CD4-positive, alpha-beta T cell treated with Interferon gamma for 1 hour (primary cell): ENCODE measurements around the gene SASH3.

Source experiments
- DNase-seq: peaks from one replicate; pipeline ENCODE4 v3.0.0-alpha.2; 2020

Gene SASH3

DNA sequence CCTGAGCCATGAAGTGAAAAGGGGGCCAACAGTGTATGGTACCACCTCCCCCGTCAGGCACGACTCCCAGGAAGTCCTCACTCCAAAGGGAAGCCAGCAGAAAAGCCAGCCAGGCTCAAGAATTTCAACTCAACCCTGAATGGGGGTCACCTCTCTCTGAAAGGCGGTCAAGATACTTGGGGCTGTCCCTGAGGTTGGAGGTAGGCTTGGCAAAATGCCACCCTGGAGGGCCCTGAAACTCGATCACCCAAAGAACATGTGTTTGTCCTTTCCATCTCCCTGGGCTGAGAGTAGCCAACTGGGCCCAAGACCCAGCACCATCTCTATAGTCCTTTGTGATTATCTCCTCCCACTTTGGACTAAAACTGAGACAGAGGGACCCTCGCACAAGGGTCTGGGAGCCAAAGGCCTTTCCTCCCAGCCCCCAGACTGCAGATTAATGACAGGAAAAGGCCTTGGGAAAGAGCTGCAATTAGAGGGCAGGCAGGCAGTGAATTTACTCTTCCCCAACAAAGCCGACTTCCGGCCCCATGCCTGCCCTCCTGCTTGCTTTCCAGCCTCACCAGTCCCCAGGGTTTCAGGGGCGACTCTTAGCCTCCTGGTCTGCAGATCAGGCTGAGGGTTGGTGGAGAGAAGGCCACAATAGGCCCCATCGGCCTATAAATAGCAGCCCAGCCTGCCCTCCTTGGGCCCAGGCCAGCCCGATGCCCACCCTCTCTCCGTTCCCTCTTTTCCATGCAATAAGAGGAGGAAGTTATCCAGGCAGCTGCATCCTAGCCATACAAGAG is 5.6 kb downstream of the SASH3 start:
- DNase-seq, result no peak

DNA sequence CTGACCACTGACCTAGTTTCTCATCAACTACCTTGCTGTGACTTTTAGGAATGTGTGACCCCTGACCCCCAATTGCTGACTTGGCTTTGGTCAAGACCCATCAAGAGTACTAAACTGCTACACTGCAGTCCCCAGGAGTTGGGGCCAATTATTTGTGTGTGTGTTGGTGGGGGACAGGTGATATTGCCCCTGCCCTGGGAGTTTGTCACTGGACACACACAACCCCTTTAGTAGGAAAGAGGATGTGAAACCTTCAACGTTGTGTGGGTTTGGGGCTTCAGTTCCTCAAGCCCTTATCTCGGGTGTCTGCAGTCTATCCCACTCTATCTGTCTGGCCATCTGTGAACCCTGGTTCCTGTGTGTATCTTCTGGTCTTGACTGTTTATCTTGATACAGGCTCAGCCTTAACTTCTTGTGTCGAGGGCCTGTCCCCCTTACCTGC is 6.5 kb downstream of the SASH3 start:
- peak; percentile 38 for DNase-seq

DNA sequence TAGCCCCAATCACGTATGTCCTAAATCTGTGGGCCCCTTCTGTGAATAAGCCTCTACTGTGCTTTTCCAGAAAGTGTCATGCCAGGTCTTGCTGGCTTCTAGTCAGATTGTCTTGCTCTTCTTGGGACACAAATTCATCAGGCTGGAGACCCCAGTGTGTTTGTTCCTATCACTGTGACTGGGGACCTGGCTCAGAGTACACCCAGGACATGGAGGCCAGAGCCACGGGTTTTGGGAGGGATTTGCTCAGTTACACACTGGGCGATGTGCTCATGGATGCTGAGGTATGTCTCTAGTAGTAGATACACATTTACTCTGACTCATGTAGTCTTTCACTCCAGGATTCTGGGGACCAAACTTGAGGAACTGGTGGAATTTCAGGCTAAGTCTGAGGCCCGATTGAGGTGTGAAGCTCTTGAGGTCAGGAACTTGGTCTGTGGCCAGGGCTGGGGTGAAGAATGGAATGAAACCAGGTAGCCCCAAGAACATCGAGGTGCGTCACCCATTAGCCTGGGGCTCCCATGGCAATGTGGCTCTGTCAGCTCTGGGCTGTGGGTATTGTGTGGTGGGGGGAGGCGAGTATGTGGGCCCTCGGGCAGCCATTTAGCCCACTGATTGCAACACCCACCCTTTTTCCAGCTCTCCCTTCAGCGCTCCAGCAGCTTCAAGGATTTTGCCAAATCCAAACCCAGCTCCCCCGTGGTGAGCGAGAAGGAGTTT is 7.7 kb downstream of the SASH3 start:
- DNase-seq, result no peak

DNA sequence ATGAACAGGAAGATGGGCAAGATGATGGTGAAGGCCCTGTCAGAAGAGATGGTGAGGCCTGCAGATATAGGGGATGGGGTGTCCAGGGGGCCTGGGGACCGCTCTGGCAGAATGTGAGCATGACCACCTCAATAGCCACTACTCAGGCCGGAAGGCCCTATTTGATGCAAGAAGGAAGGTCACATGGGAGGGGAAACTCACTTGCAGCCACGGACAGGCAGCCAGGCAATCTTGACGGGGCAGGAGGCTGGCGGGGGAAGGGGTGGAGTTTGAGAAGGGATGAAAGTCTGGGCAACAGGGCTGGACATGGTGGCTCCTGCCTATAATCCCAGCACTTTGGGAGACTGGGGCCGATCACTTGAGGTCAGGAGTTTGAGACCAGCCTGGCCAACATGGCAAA is 8.8 kb downstream of the SASH3 start:
- no peak for DNase-seq

DNA sequence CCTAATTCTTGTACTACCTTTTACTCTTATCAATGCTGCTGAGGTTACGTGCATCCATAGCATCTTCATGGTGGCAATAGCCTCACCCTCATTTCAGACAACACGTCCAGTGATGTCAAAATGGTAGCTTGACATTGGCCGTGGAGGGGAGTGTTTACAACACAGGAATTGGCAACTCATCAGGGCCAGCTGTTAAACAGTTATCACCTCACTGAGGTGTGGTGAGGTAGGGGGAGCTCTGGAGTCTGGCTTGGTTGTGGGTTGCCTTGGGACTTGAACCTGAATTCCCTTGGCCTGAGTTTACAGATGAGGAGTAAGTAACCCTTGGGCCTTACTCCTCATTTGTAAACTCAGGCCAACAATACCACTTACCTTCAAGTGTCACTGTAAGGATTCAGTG is 10.4 kb downstream of the SASH3 start:
- DNase-seq, result no peak

DNA sequence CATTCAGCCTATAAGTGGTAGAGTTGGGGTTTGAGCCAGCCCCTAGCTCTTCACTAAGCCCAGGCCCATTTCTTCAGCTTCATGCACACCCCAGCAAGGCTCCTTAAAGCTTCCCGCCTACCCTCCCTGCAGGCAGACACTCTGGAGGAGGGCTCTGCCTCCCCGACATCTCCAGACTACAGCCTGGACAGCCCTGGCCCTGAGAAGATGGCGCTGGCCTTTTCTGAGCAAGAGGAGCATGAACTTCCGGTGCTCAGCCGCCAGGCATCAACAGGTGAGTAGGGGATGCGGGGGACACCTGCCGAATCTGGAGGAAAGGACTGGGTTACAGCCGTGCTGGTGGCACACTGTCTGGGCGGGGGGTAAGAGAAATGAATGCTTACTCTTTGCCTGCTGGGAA is 11.1 kb downstream of the SASH3 start:
- DNase-seq, result no peak

DNA sequence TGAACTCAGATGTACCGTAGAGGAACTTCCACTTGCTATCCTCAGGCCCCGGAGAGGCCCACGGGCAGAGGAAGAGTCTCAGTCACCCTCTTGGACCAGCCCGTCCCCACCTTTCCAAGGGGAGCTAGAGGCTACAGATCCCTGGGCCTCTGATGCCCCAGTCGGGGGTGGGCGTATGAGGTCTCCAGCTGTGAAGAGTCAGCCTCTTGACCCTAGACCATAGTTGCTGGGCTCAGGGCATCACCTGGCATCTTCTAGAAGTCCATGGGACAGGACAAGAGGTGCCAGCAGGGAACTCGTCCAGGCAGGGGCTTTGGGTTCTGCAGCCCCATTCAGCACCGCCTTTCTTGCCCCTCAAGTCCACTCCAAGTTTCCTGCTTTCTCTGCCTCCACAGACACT is 11.6 kb downstream of the SASH3 start:
- DNase-seq, result no peak

DNA sequence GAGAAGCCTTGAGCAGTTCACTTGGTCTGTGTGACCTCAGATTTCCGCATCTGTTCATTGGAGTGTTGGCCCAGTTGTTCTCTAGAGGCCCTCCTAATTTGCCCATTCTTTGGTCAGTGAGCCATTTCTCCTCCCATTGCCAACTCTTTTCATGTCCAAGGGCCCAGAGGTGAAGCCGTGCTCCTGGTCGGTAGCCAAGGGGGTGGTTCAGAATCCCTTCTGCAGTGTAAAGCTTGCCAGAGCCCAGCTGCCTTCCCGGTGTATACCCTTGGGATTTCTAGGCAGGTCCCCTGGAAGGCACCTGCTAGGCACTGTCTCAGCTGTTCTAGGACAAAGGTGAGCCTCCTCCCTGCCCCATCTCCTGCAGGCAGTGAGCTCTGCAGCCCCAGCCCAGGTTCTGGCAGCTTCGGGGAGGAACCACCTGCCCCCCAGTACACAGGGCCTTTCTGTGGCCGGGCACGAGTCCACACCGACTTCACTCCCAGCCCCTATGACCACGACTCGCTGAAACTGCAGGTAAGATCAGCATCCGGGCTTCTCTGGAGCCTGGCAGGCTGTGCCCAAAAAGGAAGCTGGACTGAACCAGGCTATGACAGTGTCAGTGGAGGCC is 12.3 kb downstream of the SASH3 start:
- DNase-seq, result no peak

DNA sequence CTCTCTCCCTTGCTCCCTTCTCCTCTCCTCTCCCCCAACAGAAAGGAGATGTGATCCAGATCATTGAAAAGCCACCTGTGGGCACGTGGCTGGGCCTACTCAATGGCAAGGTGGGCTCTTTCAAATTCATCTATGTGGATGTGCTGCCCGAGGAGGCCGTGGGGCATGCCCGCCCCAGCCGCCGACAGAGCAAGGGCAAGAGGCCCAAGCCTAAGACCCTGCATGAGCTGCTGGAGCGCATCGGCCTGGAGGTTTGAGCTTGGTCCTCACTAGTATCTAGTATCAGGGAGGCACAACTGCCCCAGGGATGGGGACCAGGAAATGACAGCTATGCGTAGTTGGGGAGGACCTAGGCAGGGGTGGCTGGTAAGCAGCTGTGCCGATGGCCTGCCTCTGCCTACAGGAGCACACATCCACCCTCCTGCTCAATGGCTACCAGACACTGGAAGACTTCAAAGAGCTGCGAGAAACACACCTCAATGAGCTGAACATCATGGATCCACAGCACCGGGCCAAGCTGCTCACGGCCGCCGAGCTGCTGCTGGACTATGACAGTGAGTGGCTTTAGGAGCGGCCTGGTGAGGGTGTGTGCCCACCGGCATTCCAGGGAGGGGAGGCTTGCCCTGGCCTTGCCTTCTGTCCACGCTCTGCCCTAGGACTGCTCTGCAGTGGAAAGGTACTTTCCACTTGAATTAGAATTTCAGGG is 13.0 kb downstream of the SASH3 start:
- DNase-seq, result no peak

DNA sequence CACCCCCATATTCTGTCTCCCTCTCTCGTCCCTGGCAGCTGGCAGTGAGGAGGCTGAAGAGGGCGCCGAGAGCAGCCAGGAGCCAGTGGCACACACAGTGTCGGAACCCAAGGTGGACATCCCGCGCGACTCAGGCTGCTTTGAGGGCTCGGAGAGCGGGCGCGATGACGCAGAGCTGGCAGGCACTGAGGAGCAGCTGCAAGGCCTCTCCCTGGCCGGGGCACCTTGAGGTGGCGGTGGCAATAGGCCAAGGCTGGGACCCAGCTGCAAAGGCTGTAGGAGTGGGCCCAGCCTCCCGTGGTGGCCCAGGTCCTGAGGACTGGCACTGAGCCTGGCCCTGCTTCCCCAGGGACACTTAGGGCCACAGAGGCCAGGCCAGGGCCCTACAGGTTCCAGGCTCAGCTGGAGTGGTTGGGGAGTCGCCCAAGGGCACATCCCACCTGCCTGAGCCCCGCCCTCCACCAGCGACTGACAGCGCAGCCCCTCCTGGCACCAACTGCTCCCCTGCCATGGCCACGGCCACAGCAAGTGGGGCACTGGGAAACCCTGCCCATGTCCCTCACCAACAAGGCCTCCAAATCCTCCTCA is 13.9 kb downstream of the SASH3 start:
- no peak for DNase-seq

DNA sequence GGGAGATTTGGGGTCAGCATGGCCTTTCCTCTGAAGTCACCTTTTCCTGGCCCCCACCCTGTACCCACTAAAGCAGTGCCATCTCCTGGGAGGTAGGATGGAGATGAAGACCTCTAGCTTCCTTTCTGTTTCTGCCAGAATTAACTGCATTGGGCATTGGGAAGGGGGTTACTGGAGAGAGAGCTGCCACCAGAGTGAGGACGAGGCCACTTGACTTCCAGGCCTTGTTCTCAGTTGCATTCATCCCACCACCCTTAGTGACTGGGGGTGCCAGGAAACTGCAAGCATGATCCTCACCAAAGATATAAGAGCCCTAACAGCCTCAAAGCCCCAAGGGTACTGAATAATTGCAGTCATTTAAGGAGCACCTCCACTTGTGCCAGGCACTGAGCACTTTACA is 15.8 kb downstream of the SASH3 start:
- DNase-seq, result no peak

DNA sequence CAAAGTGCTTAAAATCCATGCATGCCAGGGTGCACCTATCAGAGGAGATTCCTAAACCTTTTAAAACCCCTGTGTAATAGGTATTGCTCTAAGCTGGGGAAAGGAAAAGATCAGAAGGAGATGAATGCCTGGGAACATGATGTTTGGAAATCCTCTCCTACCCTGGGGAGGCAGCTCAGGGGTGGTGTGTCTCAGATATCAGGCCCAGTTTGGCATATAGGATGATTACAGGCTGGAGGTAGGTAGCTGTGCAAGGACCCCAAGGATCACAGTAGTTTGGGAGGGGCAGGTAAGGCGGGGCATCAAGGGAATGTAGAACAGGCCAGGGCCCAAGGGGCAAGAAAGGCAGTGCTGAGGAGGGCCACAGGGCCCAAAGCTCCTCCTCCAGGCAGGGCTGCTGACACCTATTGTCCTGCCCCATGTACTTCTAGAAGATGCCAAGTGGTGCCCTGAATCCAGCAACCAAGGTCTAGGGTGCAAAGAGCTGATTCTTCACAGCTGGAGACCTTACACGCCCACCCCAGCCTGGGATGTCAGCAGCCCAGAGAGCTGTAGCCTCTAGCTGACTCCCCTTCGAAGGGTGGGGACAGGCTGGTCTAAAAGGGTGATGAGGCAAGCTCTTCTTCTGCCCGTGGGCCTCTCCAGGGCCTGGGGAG is 17.6 kb downstream of the SASH3 start:
- no peak for DNase-seq

DNA sequence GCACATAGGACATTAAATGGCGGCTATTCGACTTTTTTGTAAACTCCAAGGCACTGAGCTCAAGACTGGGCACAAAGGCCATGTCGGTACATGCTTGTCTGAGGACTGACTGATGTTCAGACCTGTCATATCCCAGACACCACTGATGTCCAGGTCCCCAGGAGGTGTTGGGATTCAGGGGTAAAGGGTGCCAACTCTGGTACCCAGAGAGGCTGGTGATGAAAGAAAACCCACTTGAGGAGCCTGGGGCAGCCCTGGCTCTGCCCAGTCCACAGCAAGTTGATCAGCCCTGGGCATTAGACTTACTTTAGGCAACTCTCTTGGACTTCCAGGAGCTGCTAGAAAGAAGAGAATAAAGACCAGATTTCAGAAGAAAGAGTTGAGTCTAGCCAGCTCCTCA is 18.7 kb downstream of the SASH3 start:
- no peak for DNase-seq

DNA sequence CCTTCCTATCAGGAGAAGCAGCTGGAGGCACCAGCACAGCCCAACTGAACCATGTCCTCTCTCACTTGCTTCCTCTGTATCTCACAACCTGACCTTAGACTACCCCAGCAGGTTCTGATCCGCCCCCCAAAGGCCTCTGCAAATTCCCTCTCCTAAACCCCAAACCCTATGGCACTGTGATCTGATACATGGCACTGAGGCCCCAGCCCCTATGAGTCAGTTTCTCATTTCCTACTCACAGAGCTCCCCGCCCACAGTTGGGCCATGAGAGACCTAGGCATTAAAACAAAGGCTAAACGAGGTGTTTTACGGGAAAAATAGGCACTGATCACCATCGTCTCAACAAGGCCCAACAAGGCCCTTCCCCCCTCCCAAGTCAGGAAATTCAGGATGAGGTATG is 19.1 kb downstream of the SASH3 start:
- DNase-seq, result no peak

DNA sequence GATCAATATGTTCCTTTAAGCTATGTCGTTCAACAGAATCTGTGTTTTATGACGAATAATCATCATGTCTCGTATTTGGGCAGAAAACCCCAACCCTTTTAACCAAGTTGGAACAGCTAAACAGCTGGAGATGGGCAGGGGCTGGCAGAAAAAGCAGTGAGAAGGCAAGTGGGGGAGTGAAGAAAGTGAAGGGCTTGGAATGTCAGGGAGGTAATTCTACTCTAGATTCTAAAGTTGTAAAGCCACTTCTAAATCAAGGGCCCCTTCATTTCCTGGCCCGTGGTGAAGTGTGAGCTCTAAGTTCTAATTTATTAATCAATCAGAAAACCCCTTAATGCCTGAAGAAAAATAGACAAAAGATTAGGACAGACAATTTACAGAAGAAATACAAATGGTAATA is 20.4 kb downstream of the SASH3 start:
- DNase-seq, result no peak

DNA sequence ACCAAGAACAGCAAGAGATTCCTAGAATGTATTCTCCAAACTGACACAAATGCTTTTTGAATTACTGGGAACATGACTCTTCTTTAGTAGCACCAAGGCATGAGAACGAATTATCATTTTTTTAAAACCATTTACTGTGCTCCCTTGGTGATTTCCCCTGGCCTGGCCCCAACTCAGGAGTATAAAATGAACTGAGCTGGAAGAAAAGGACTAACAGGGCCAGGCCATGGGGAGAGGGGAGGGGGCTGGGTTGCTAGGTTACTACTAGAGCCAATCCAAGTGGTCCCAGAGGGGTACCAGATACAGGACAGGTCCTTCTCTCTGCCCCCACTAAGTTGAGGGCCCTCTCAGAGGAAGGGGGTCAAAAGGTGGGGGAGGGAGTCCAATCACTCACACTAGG is 23.1 kb downstream of the SASH3 start:
- no peak for DNase-seq

DNA sequence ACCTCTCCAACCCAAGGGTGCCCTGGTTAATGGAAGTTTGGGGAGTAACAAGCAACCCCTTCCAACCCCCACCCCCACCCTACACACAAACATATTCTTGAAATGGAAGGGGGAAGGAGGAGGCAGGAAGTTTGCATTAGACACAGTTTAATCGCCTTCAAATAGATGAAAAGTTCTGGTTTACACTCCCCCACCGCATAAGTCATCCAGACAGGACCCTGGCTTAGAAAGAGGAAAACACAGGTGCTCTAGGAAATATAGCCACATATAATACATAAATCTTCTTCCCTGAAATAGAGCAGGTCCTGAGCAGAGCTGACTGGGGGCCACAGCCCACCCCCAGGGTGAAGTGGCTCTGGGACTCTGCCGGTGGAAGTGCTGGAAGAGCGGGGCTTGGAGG is 25.1 kb downstream of the SASH3 start:
- no peak for DNase-seq

DNA sequence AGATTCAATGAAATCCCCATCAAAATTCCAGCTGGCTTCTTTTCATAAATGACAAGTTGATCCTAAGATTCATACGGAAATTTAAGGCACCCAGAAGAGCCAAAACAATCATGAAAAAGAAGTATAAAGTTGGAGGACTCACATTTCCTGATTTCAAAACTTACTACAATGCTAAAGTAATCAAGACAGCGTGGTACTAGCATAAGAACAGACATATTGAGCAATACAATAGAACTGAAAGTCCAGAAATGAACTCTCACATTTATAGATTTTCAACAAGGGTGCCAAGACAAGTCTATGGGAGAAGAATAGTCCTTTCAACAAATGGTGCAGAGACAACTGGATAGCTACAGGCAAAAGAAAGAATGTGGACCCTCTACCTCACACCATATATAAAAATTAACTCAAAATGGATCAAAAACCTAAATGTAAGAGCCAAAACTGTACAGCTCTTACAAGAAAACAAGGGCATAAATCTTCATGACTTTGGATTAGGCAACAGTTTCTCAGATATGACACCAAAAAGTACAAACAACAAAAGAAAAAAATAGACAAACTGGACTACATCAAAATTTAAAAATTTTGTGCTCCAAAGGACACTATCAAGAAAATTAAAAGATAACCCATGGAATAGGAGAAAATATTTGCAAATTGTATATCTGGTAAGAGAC is 28.5 kb downstream of the SASH3 start:
- DNase-seq, result no peak

DNA sequence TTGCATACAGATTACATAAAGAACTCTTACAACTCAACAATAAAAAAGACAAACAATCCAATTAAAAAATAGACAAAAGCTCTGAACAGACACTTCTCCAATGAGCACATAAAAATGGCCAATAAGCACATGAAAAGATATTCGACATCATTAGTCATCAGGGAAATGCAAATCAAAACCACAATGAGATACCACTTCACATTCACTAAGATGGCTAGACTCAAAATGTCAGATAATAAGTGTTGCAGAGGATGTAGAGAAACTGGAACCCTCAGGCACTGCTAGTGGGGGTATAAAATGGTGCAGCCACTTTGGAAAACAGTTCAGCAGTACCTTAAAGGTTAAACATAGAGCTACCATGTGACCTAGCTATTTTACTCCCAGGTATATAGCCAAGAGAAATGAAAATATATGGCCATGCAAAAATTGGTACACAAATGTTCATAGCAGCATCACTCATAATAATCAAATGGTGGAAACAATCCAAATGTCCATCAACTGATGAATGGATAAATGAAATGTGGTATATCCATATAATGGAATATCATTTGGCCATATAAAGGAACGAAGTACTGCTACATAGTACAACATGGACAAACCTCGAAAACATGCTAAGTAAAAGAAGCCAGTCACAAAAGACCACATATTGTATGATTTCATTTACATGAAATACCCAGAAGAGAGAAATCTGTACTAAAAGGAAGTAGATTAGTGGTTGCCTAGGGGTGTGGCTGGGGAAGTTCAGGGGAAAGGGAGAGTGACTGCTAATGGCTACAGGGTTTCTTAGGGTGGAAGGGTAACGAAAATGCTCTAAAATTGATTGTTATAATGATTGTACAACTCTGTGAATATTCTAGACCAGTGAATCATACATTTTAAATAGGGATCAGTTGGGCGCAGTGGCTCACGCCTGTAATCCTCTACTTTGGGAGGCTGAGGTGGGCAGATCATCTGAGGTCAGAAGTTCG is 29.4 kb downstream of the SASH3 start:
- no peak for DNase-seq

DNA sequence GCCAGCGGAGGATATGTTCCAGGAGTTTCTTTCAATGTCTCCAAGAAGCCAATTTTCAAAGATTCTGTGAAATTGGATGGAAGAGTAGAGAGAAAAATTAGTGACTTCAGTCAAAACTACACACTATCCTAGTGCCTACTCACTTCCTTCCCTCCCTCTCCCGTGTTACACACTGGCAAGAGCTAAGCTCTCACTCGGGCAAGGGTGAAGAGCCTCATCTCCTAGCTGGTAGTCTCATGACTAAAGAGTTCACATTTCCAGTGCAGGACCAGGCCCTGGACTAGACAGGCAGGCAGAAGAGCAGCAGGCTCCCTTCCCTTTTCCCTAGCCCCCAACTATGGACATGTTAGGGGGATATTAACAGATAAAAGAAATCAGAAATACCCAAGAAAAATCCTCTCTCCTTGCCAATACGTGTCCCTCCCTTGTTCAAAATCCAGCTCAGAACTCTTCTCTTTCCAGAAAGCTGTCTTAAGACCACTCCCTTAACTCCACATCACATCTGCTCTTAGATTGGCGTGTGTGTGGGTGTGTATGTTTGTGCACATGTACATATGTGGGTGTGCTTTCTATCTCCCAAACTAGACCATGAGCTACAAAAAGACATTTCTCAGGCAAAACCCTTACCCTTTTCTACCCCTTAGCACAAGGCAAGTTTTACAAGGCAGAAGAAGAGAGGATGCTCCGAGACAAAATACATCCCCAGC is 34.1 kb downstream of the SASH3 start:
- no peak for DNase-seq
